ENCODE results near the gene TPMT.

The TPMT gene

GRCh38 chr6:18096423-18096822 is 58.5 kb downstream of the TPMT start:
- no peak for DNase-seq (ENCODE audit: low spot score)
- ChIA-PET POLR2A (ENCODE audit: low non-redundant PET) (no interaction called here), CTCF (no interaction called here)
- TF ChIP-seq CTCF (conservative IDR thresholded peaks at IDR 0.05; ENCODE audit: low read depth) = no peak
- no peak overlapping the region for H3K27ac ChIP-seq

GRCh38 chr6:18091382-18091781 is 63.5 kb downstream of the TPMT start:
- CTCF ChIA-PET = no interaction called here
- POLR2A ChIA-PET (ENCODE audit: low non-redundant PET) = no interaction called here
- no peak for TF ChIP-seq CTCF (conservative IDR thresholded peaks at IDR 0.05; ENCODE audit: low read depth)

GRCh38 chr6:18090349-18090786 is 64.5 kb downstream of the TPMT start:
- CTCF ChIA-PET = no interaction called here
- H3K27ac ChIP-seq = no peak overlapping the region
- DNase-seq (ENCODE audit: low spot score) = no peak
- POLR2A ChIA-PET (ENCODE audit: low non-redundant PET) = no interaction called here
- no peak for TF ChIP-seq CTCF (conservative IDR thresholded peaks at IDR 0.05; ENCODE audit: low read depth)

More at GRCh38 chr6:18091382-18091781, 63.5 kb downstream of the TPMT start:
- no peak for DNase-seq (ENCODE audit: low spot score)
- no peak overlapping the region for H3K27ac ChIP-seq

GRCh38 chr6:18088419-18089296 is 66.2 kb downstream of the TPMT start:
- DNase-seq (ENCODE audit: low spot score) = no peak
- no peak overlapping the region for H3K27ac ChIP-seq
- TF ChIP-seq CTCF (conservative IDR thresholded peaks at IDR 0.05; ENCODE audit: low read depth) = no peak
- ChIA-PET POLR2A (ENCODE audit: low non-redundant PET) (no interaction called here), CTCF (interaction anchor here (0.7 kb wide), 1 partner anchor 505 kb away, joined by 3 read pairs; no protein-coding TSS in a partner anchor)

GRCh38 chr6:18087396-18088165 is 67.3 kb downstream of the TPMT start:
- POLR2A ChIA-PET (ENCODE audit: low non-redundant PET) = no interaction called here
- CTCF ChIA-PET = no interaction called here

More at GRCh38 chr6:18087396-18088165, 67.3 kb downstream of the TPMT start:
- TF ChIP-seq CTCF (conservative IDR thresholded peaks at IDR 0.05; ENCODE audit: low read depth) = no peak
- DNase-seq (ENCODE audit: low spot score) = no peak
- H3K27ac ChIP-seq = no peak overlapping the region

All from RWPE1 (cell line).